OCI-LY3 (cell line): Measurements from ENCODE around the gene TRANK1.

Experiments
- H2AFZ ChIP-seq: fragments of 200-600, 300-600 bp; shearing (Covaris generic); 2 replicates; pipeline ENCODE4 v1.6.0; 2014; ENCODE audit warnings: antibody characterized with exemption, low read depth, low read length
- H3K27ac ChIP-seq: fragments of 200-600, 300-600 bp; sonication (generic); 2 replicates; pipeline ENCODE4 v1.5.1; 2014; ENCODE audit warnings: mild to moderate bottlenecking, low read length, moderate library complexity, mixed read lengths
- H3K27me3 ChIP-seq: fragments of 200-600, 300-600 bp; sonication (generic); 2 replicates; pipeline ENCODE4 v1.6.1; 2014; ENCODE audit warnings: low read depth, low read length, mixed read lengths
- H3K36me3 ChIP-seq: fragments of 200-600, 300-600 bp; sonication (generic); replicated peaks from 2 replicates; pipeline ENCODE3; 2014; ENCODE audit warnings: low read depth, low read length, mixed read lengths
- H3K4me1 ChIP-seq: fragments of 300-600, 200-600 bp; sonication (generic); 2 replicates; pipeline ENCODE4 v1.6.1; 2014; ENCODE audit warnings: low read length, mixed read lengths
- H3K4me2 ChIP-seq: fragments of 200-600, 300-600 bp; sonication (generic); 2 replicates; pipeline ENCODE4 v1.6.1; 2014; ENCODE audit warnings: low read length, mixed read lengths
- H3K4me3 ChIP-seq: fragments of 300-600, 200-600 bp; sonication (generic); 2 replicates; pipeline ENCODE4 v1.5.1; 2014; ENCODE audit warnings: antibody characterized with exemption, mild to moderate bottlenecking, low read length, moderate library complexity
- H3K79me2 ChIP-seq: fragments of 300-600, 200-600 bp; shearing (Covaris generic); 2 replicates; pipeline ENCODE4 v1.6.1; 2014; ENCODE audit warnings: mild to moderate bottlenecking, low read length, mixed read lengths
- H3K9ac ChIP-seq: fragments of 300-600, 200-600 bp; shearing (Covaris generic); 2 replicates; pipeline ENCODE4 v1.6.0; 2014; ENCODE audit warnings: mild to moderate bottlenecking, low read length, moderate library complexity
- H3K9me3 ChIP-seq: fragments of 200-600, 300-600 bp; shearing (Covaris generic); 2 replicates; pipeline ENCODE4 v1.6.1; 2014; ENCODE audit warnings: low read length, mixed read lengths; ENCODE audit not compliant: insufficient read depth
- H4K20me1 ChIP-seq: fragments of 200-600, 300-600 bp; sonication (generic); 2 replicates; pipeline ENCODE4 v1.6.1; 2016; ENCODE audit warnings: low read length, mixed read lengths; ENCODE audit not compliant: insufficient read depth
- CTCF ChIP-seq: fragments of 200-600, 300-600 bp; sonication (generic); IDR thresholded peaks from 2 replicates; pipeline ENCODE4 v1.5.1; 2014; ENCODE audit warnings: antibody characterized with exemption, low read length, low read depth
- EZH2phosphoT487 ChIP-seq: fragments of 200-600 bp; shearing (Covaris generic); IDR thresholded peaks from 2 replicates; pipeline ENCODE4 v1.6.1; 2018; ENCODE audit warnings: antibody characterized with exemption, mixed run types, low read depth

The TRANK1 gene

GRCh38 chr3:36814776-36815175 lies 130.1 kb downstream of the TRANK1 start:
- Histone ChIP-seq H4K20me1 (no peaks in the 10 kb centered on the region), H2AFZ (no peak overlapping the region), H3K79me2 (no peaks in the 10 kb centered on the region), H3K27ac (no peak overlapping the region), H3K9ac (no peak overlapping the region), H3K4me2 (no peak overlapping the region), H3K36me3 (no peaks in the 10 kb centered on the region), H3K9me3 (no peaks in the 10 kb centered on the region), H3K27me3 (no peaks in the 10 kb centered on the region), H3K4me1 (no peaks in the 10 kb centered on the region), H3K4me3 (no peak overlapping the region)
- TF ChIP-seq EZH2phosphoT487 (no peak), CTCF (no peak)

GRCh38 chr3:36814066-36814717 lies 130.7 kb downstream of the TRANK1 start:
- Histone ChIP-seq H2AFZ (no peak overlapping the region), H3K36me3 (no peaks in the 10 kb centered on the region), H3K79me2 (no peaks in the 10 kb centered on the region), H3K9ac (no peak overlapping the region), H3K27ac (no peak overlapping the region), H3K9me3 (no peaks in the 10 kb centered on the region), H3K4me2 (no peak overlapping the region), H3K27me3 (no peaks in the 10 kb centered on the region), H3K4me1 (no peaks in the 10 kb centered on the region), H3K4me3 (no peak overlapping the region), H4K20me1 (no peaks in the 10 kb centered on the region)
- TF ChIP-seq CTCF (no peak), EZH2phosphoT487 (no peak)

GRCh38 chr3:36813305-36813704 lies 131.5 kb downstream of the TRANK1 start:
- Histone ChIP-seq H4K20me1 (no peaks in the 10 kb centered on the region), H3K27ac (no peak overlapping the region), H3K36me3 (no peaks in the 10 kb centered on the region), H3K4me3 (no peak overlapping the region), H3K4me1 (no peaks in the 10 kb centered on the region), H3K79me2 (no peaks in the 10 kb centered on the region), H2AFZ (no peak overlapping the region), H3K27me3 (no peaks in the 10 kb centered on the region), H3K9ac (no peak overlapping the region), H3K4me2 (no peak overlapping the region), H3K9me3 (no peaks in the 10 kb centered on the region)
- TF ChIP-seq EZH2phosphoT487 (no peak), CTCF (no peak)

- Histone ChIP-seq H2AFZ (no peak overlapping the region), H3K36me3 (no peaks in the 10 kb centered on the region), H3K27me3 (no peaks in the 10 kb centered on the region), H3K4me3 (no peak overlapping the region), H3K9me3 (no peaks in the 10 kb centered on the region), H3K79me2 (no peaks in the 10 kb centered on the region), H3K4me2 (no peak overlapping the region), H3K27ac (no peak overlapping the region), H4K20me1 (no peaks in the 10 kb centered on the region), H3K4me1 (no peaks in the 10 kb centered on the region), H3K9ac (no peak overlapping the region)
- TF ChIP-seq CTCF (no peak), EZH2phosphoT487 (no peak)
Observed at GRCh38 chr3:36812240-36812639, 132.6 kb downstream of the TRANK1 start.
